HG02571 (cell line): Measurements from ENCODE around the gene ETV1.
"Not testable (repeated sequence)": the region's sequence is repeated elsewhere in the genome, so short reads cannot be mapped to it uniquely, and the experiment has no call there.

Source experiments
- ATAC-seq: cut with Tn5 transposase; IDR thresholded peaks from one replicate; pipeline ENCODE4 v1.9.1; 2021; ENCODE audit warnings: mild to moderate bottlenecking, moderate library complexity; ENCODE audit not compliant: unreplicated experiment

The ETV1 gene

DNA sequence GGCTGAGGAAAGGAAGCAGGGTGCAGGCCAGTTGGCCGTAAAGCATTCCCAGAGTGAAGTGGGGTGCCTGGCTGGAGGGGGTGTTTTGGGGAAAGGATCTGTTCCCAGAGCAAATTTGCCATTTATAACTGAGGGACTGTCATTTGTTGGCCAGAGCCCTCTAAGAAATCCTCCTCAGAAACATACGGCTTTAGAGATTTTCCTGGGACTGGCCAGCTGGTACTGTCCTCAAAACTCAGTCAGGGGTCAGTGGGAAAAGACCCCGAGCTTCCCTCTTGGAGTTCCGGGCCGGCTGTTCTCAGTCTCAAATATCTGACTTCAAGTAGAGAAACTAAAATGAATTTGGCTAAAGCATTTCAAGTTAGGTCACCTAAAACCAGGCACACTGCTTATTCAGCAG, 55.9 kb downstream of the ETV1 start:
- no peak for ATAC-seq

DNA sequence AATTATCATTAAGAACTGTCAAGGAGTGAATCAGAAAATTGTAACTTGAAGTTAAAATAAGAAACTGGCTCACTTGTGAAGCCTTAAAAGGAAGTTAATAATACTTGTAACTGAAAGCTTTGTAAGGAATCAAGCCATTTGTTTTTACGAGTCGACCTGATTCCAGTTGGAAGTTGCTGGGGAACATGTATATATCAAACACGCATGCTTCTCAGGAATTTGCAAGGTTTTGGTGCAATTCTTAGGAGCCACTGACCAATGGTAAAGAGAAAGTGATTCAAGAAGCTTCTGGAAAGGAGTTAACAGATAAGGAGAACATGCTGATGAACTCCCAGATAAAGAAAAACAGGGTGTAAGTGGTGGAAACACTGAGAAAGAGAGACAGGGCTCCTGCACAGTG, 56.4 kb downstream of the ETV1 start:
- ATAC-seq = no peak

DNA sequence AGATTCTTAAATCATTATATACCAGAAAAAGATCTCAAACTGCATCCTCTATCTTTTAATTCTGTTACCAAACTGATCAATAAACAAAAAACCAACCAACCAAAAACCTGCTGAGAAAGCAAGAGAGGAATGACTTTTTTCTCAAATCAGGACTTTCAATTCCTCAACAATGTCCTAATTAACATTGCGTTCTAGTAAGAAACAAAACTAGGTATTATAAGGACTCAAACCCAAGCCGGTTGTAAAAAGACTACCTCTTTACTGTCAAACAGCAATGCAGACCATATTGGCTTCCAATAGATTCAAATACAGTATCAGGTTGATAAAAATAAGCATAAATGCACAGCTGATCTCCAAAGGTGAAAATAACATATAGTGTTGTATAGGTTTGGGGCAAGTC, 57.3 kb downstream of the ETV1 start:
- ATAC-seq = no peak

DNA sequence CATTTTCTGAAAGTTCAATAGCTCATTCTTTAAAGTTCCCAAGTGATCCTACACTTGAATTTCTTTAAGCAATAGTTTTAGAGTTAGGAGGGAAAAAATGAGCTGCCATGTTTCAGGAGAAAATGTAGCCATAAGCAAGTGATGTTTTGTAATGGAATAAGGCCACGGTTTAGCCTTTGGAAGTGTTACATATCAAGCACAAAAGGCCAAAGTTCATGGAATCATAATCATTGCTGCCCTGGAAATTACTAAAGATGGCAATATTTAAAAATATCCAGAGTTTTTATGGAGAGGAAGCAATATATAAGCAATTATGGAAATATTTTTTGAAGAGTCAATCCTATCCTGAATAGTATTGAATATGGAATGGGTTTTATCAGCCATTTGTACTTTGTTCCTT, 68.4 kb downstream of the ETV1 start:
- no peak for ATAC-seq

DNA sequence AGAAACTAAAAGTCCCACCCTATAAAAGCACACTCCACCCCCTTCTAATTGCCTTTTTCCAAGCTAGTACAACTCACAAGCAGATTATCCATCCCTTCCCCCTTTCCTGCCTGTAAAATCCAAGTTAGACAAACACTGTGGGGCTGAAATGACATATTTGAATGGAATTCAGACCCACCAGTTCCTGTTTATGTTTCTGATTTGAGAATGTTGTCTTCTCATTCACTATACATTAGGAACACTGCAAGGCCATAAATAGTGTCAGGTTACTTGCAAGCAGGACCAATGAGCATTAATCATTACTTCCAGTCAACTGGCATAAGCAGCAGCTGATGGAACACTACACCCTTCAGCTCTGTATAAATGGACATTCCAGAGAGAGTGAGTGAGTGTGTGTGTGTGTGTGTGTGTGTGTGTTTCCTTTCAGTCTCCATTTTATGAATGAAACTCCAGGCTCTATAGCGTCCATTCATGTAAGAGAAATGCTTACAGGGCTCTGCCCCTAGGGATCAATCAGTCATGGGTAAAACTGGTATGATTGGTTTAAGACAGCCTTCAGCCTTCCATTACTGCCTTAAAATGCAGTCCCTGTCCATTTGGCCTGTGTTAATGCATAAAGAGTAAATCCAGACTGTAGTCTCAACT, 69.3 kb downstream of the ETV1 start:
- no peak for ATAC-seq

DNA sequence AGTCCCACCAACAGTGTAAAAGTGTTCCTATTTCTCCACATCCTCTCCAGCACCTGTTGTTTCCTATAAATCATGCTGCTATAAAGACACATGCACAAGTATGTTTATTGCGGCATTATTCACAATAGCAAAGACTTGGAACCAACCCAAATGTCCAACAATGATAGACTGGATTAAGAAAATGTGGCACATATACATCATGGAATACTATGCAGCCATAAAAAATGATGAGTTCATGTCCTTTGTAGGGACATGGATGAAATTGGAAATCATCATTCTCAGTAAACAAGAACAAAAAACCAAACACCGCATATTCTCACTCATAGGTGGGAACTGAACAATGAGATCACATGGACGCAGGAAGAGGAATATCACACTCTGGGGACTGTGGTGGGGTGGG, 71.1 kb downstream of the ETV1 start:
- ATAC-seq = not testable (repeated sequence)

DNA sequence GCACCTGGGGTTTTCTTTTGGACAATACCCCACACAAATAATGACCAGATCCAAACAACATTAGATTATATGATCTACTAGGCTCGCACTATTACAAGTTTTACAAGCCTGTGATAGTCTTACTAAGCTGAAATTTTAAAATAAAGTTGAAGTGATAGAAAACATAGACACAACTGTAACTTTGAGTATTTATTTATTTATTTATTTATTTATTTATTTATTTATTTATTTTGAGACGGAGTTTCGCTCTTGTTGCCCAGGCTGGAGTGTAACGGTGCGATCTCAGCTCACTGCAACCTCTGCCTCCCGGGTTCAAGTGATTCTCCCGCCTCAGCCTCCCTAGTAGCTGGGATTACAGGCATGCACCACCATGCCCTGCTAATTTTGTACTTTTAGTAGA, 72.4 kb downstream of the ETV1 start:
- ATAC-seq = not testable (repeated sequence)

DNA sequence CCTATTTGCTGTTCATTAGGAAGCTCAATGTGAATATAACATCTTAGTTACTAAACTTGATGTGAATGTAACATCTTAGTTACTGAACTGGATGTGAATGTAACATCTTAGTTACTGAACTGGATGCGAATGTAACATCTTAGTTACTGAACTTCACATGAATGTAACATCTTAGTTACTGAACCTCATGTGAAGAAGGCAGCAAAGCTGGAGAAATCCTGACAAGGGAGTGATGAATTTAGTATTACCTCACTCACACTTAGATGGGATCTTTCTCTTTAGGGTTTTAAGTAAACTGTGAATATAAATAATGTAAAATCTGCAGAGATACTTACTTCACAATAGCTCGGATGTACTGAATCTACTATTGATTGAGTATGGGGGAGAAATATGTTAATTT, 73.6 kb downstream of the ETV1 start:
- ATAC-seq = no peak

DNA sequence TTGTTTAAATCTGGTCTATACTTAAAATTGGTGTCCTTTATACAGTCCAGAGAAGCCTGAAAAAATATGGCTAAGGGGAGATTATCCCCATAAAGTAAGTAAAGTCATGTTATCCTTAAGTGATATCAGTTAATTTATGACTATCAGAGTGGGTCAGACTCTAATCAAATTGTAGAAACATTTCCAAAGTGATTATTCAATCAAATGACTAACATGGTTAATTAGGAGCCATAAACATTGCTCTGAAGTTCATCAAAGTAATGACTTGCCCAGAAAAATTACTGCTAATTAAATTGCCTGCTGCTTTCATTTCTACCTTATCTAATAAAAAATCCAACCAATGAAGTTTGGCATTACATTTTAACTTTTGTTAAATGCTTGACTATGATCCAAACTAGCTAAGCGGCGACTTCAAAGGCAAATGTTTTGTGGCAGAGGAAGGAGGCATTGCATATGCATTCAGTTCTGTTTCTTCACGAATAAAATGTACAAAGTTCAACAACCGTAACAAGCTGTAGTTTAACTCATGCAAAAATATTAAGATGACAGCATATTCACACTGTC, 76.7 kb downstream of the ETV1 start:
- no peak for ATAC-seq

DNA sequence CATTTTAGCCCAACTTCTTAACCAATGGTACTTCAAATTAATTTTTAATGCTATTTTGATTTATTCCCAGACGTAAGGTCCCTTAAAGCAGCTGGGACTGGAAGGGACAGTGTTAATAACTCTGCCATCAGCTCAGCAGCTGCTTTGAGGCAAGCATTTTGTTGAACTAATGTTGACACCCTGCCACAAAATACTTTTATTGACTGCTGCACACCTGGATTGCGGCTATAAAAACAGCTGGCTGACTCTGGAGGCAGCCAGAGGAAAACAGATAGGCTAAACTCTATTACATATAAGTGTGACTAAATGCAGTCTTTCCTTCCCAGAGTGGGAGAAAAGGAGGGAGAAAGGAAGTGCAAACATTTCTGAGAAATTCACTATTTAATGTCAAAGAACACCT, 77.6 kb downstream of the ETV1 start:
- no peak for ATAC-seq

DNA sequence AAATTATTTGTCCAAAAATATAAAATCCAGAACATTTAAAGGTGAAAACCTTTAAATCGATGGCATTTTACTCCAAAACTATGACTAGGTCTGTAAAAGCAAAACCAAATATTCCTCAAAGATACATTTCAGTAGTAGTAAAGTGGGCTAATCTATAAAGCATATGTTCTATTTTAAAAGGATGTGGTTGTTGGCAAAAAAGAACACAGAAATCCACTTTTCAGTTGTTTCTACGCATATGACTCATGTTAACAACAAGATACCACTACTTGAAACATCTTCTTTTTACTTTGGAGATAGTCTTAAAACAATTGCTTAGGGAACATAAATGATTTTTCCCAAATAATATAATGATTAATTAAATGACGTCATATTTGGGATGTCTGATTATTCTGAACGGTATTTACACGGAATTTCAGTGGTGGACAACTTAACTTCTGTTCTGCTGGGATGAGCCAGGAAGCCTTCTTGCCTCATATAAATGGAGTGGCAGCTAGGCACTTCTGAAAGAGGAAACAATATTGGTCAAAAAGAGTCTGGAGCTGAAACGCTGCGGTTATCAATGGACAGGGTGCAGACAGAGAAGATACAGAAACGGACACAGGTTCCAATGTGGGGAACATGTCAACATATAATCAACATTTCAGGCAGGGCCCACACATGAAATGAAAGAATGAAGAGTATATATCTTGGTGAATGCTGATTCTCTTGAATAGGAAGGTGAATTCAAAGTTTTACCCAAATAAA, 78.5 kb downstream of the ETV1 start:
- no peak for ATAC-seq

DNA sequence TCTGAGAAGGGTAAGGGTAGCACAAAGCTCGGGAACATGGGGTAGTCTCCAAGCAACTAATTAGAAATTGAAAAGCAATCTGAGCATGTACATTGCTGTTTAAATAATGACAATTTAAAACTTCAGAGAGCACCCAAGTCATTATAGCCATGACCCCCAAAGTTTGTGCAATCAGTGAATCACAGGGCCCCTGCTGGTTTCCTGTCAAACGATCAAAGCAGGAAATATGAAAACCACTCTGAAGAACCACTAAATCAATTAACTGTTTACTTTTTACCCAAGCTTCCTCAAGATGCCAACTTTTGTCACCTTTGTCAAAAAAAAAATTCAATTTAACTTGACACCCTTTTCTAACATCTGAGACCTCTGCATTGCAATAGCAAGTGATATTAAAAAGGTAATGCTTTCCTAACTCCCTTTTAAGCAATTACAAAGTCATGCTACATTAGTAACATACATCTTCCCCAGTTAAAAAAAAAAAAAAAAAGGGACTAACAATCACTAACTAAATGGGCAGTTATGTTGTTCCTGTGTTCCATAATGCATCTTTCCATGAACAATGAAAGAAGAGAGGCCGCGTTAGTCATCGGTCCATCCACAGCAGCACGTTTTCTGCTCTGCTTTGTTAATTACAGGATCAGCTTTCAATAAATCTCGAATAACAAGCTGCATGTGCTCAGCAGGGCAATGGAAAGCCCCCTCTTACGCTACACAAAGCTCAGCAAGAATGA, 80.6 kb downstream of the ETV1 start:
- no peak for ATAC-seq

DNA sequence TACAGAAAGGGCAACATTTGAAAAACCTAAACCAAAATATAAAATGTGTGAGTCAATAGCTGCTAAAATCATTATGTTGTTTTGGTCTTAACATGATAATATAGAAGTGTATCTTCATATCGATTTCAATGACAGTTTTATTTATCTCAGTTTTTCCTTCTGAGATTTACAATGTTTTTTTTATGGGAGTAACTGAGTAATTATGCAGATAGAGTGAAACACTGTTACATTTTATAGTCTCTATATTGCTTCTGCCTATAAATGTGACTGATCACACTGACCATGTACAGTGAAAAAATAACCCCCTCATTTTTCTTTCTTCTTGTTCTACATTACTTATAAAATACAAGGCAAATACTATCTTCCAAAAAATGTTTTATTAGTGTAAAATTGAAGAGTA, 81.6 kb downstream of the ETV1 start:
- ATAC-seq = no peak

DNA sequence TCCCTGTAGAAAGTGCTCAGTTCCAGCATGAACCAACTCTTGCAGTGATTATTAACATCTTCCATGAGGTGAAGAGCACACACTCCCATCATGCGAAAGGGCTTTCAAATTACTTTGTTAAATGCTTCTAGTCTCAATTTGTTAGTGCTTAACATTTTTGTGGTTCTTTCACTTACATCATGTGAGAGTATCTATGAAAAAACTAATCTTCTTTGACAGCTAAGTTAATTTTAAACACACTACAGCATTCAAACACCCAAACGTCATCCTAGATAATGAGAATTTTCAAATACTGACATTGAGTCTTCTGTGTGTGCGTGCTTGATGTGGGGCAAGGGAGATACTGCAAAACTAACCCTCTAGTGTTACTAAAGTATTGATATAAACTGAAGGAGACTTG, 84.8 kb downstream of the ETV1 start:
- no peak for ATAC-seq

DNA sequence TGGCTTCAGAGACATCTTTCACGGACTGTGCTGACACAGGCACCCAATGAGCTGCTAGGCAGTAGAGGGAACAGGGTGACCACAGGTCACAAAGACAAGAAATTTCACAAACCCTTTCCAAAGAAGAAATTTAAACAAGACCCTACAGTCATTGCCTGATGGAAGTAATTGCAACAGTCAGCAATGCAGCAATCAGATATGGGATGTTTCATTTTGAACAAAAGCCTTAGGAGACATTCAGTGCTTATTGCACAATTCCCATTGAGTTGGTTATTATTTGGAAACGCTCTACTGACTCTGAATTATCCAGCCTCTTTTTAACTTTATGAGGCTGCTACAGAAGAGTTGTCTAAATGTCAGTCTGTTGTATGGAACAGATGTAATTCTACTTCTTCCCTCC, 85.5 kb downstream of the ETV1 start:
- ATAC-seq = no peak

DNA sequence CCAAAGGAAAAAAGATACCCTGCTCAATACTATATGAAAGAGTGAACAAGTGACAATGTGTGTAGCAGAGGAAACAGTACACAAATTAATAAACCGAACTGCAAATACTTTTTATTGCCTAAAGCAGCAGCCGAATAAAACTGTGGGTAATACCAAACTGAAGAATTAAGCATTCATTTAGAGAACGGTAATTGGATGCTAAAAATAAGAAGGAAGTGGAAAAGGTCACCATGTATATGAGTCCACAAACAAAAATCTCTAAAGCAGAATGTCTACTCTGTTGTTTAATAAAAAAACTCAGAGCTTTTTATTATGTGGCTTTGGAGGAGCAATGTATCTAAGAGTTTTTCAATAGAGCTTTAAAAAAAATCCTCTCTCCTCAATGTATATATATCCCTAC, 87.9 kb downstream of the ETV1 start:
- ATAC-seq = no peak

DNA sequence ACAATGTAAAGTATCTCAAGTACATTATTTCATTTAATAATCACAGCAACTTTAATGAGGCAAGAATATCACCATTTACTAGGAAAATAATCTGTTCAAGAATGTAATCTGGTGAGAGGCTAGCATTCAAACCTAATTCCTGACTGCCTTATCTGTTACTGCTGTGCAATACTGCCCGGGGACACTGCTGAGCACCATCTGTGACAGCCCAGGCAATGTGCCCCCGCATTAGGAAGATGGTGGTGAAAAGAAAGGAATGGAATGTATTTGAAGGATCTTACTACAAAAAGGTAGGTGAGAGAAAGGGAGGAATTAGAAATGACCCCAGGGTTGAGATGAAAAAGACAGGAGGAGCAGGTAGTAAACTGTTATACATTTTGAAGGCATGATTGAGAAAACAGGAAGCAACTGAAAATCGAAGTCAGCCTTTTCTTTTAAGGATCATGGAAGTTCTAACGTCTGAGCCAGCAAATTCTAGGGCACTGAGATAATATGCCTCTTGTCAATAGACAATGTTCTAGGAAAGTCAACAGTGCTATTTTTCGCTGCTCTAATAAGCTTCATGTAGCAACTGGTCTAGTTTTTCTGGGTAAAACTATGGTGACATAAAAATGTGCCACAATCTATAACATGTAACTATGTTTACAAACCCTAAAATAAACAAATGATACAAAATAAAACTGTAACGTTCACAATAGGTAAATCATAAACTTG, 90.4 kb downstream of the ETV1 start:
- ATAC-seq = no peak

DNA sequence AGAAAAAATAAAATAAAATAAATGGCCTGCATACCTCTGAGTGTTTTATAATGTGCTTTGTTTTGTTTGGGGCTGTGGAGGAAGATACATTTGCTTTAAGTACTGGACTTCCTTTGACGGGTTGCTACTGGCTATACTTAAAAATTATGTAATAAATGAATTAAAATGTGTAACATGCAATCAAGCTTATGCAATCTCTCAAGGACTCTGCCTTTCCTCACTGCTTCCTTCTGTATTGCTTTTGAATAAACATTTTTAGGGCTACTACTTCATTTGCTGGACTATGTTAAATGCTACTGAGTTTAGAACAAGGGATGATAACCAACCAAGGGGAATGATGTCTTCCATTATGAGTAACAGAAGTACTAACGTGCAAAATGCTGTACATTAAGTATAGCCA, 91.6 kb downstream of the ETV1 start:
- no peak for ATAC-seq

DNA sequence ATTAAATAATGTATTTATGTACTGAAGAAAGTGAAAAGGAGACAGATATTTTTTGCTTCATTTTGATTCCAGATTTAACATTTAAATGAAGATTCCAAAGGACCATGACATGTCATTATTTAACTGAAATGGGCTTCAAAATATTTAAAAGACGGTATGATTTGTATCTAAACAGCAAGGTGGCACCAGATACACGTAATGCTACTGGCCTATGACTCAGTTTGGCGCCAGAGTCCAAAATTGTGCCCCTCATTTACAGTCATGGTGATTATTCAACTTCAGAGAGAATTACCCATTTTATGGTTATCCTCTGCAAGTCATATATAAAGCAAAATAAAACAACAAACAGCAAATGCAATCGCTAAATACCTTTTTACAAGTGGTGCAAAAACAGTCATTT, 94.5 kb downstream of the ETV1 start:
- ATAC-seq = no peak

DNA sequence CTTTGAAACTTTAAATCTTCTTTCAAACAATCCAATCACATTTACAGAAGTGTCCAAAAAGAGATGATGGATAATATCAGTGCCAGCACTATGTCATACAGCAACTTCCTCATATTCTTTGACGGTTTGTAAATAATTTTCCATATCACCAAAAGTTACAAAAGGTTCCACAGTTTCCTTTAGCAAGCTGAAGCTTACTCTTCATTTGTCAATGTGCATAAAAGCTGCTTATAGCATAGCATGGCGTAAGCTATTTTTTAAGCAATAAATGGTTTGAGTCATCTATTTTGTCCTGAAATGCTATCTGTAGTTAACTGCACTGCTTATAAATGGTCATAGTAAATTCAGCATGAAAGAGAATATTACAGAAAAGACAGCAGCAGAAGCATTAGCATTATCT, 95.1 kb downstream of the ETV1 start:
- ATAC-seq = no peak

DNA sequence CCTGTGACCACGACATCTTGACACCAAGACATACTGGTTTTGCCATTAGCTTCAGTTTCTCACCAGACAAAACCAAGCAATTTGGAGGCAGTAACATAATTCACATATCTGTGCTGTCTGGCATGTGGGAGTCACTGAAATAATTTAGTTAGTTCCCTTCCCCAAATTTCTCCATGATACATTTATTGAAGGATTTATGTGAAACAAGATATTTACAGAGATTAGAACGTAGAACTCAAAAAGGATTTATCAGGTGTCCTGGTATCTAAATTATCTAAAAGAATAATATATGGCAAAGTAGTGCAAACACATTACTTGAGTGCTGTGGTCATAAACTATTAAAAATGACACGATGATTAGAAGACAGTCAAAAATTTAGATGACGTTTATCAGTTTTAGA, 98.7 kb downstream of the ETV1 start:
- ATAC-seq = no peak
